ENCODE measurements around the gene MTG1.
"Not testable (repeated sequence)": the region's sequence is repeated elsewhere in the genome, so short reads cannot be mapped to it uniquely, and the experiment has no call there.

MTG1 gene

DNA sequence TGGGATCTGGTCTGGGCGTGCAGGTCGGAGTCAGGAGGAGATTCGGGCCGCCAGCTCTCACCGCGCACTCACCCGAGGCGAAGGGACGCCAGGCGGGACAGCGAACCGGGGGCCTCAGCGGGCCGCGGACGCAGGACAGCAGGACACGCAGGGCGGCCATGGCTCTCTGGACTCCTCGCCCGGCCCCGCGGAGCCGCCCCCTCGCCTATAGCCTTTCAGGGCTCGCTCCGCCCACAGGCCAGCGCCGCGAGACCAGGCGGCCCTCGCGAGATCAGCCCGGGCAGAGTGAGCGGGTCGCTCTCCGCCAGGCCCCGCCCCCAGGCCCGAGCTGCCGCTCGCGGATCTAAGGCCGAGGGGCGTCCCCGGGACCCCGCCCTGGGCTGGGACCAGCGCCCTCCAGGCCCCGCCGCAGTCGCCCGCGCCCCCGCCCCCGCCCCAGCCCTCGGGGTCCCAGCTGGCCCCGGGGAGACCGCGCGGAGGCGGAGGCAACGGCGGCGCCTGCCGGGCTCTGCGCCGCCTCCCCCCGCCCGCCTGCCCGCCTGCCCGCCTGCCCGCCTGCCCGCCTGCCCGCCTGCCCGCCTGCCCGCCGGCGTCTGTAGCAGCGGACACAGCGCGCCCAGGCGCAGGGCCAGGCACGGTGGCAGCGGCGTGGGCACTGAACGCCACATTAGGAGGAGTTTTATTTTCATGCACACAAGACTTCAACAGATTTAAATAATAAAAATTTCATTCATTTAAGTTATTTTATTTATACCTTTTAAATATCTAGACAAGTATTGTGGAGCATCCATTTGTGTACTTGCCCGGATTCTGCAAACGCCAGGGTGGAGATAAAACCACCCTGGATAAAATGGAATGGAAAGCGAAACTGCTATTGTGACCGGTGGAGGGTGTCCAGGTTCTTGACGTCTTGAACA is 20.5 kb upstream of the MTG1 start, which contains the start of gene ECHS1:
ECHS1 (minus strand) TSS at position 181 of the 917 bp plus-strand sequence; CDS start at position 160, 21 bp downstream.
- H3K4me3 ChIP-seq (ENCODE audit: control insufficient read depth, low read depth, low read length) = peak within 1 kb of the TSS; percentile 73
- DNase-seq (ENCODE audit: low read depth) = peak; percentile 84
- TF ChIP-seq, protein P1, sequence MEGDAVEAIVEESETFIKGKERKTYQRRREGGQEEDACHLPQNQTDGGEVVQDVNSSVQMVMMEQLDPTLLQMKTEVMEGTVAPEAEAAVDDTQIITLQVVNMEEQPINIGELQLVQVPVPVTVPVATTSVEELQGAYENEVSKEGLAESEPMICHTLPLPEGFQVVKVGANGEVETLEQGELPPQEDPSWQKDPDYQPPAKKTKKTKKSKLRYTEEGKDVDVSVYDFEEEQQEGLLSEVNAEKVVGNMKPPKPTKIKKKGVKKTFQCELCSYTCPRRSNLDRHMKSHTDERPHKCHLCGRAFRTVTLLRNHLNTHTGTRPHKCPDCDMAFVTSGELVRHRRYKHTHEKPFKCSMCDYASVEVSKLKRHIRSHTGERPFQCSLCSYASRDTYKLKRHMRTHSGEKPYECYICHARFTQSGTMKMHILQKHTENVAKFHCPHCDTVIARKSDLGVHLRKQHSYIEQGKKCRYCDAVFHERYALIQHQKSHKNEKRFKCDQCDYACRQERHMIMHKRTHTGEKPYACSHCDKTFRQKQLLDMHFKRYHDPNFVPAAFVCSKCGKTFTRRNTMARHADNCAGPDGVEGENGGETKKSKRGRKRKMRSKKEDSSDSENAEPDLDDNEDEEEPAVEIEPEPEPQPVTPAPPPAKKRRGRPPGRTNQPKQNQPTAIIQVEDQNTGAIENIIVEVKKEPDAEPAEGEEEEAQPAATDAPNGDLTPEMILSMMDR (conservative IDR thresholded peaks at IDR 0.05; ENCODE audit: control insufficient read depth, insufficient read depth, low read depth, low read length) = no peak

GRCh38 chr10:133375357-133376115 is 18.4 kb upstream of the MTG1 start:
- no peak overlapping the region for H3K4me3 ChIP-seq (ENCODE audit: control insufficient read depth, low read depth, low read length)
- TF ChIP-seq, protein P1 (conservative IDR thresholded peaks at IDR 0.05; ENCODE audit: control insufficient read depth, insufficient read depth, low read depth, low read length) = no peak
- DNase-seq (ENCODE audit: low read depth) = no peak

DNA sequence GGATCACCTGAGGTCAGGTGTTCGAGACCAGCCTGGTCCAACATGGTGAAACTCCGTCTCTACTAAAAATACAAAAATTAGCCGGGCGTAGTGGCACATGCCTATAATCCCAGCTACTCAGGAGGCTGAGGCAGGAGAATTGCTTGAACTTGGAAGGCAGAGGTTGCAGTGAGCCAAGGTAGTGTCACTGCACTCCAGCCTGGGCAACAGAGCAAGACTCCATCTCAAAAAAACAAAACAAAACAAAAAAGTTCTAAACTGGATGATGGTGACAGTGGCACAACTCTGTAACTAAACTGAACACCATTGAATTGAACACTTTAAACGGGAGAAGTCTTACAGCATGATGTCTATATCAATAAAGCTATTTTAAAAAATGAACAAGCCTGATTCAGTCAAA is 17.8 kb upstream of the MTG1 start:
- not testable (repeated sequence) for DNase-seq (ENCODE audit: low read depth); H3K4me3 ChIP-seq (ENCODE audit: control insufficient read depth, low read depth, low read length)

- H3K4me3 ChIP-seq (ENCODE audit: control insufficient read depth, low read depth, low read length) = no peak overlapping the region
- DNase-seq (ENCODE audit: low read depth) = no peak
- TF ChIP-seq, protein P1 (conservative IDR thresholded peaks at IDR 0.05; ENCODE audit: control insufficient read depth, insufficient read depth, low read depth, low read length) = no peak
Observed at GRCh38 chr10:133377025-133377817, 16.7 kb upstream of the MTG1 start.

- peak overlapping the region; percentile 63 for H3K4me3 ChIP-seq (ENCODE audit: control insufficient read depth, low read depth, low read length)
- TF ChIP-seq, protein P1 (conservative IDR thresholded peaks at IDR 0.05; ENCODE audit: control insufficient read depth, insufficient read depth, low read depth, low read length) = no peak
- DNase-seq (ENCODE audit: low read depth) = no peak
Observed at GRCh38 chr10:133377818-133378250, 16.1 kb upstream of the MTG1 start.

- TF ChIP-seq, protein P1 (conservative IDR thresholded peaks at IDR 0.05; ENCODE audit: control insufficient read depth, insufficient read depth, low read depth, low read length) = no peak
- DNase-seq (ENCODE audit: low read depth) = peak; percentile 21
- peak overlapping the region; percentile 63 for H3K4me3 ChIP-seq (ENCODE audit: control insufficient read depth, low read depth, low read length)
Observed at GRCh38 chr10:133378251-133379096, 15.5 kb upstream of the MTG1 start.
